HepG2 (cell line): ENCODE measurements around the gene FOXK2. TPM values are rescaled to one million over a fixed set of nuclear protein-coding genes. Genes with fewer than 3 reads are reported as not detected.

Experiments
- ATAC-seq: fragments of 200-7000 bp; cut with Tn5 transposase; 3 replicates; pipeline ENCODE4 v1.9.1; 2020; ENCODE audit warnings: mild to moderate bottlenecking, moderate library complexity
- BruUV-seq: library from RNA; stranded (reverse); fragments of 400-500 nt; replicated peaks from 2 replicates; lab custom pipeline; 2021; lab: Mats Ljungman, UMichigan
- CTCF ChIA-PET: fragments of 300-600 bp; formaldehyde crosslinking; extraction: SDS; loops from one replicate; lab custom pipeline; 2021; ENCODE audit warnings: low total read pairs, inconsistent platforms, low intra/inter-chr PET ratio; lab: Yijun Ruan, JAX
- POLR2A ChIA-PET: fragments of 350-600 bp; sonication (Branson Sonifier 250); formaldehyde crosslinking; loops from one replicate; lab custom pipeline; 2020; ENCODE audit warnings: antibody characterized with exemption, inconsistent platforms; lab: Yijun Ruan, JAX
- DNase-seq: peaks from one replicate; pipeline ENCODE4 v3.0.0-alpha.2; 2015; ENCODE audit warnings: low spot score
- FAIRE-seq: peaks from 3 replicates; lab custom pipeline; 2011; peaks lifted over from hg19 to GRCh38; lab: Jason Lieb, UNC
- H2AFZ ChIP-seq: one replicate; pipeline ENCODE4 v1.6.1; 2011; ENCODE audit warnings: low read length, inconsistent platforms
- H3K27ac ChIP-seq: fragments of 300-600 bp; 3 replicates; pipeline ENCODE4 v1.8.0; 2011; ENCODE audit warnings: mixed run types, mild to moderate bottlenecking, mixed read lengths, low read length, inconsistent platforms; ENCODE audit not compliant: insufficient read depth; ENCODE audit errors: extremely low read length
- H3K27me3 ChIP-seq, 2 experiments: fragments of 200-600 bp in 1 of 2; 2 replicates in 1 of 2; 3 replicates in 1 of 2; pipeline versions ENCODE4 v1.6.0 to v1.8.0; 2011; ENCODE audit warnings: low read length in 2 of 2, mild to moderate bottlenecking in 2 of 2, moderate library complexity in 2 of 2, inconsistent platforms in 1 of 2; ENCODE audit not compliant: insufficient read depth in 2 of 2, control insufficient read depth in 1 of 2
- H3K36me3 ChIP-seq, 2 experiments: fragments of 200-600 bp in 1 of 2; replicated peaks in 1 of 2; 2 replicates in 1 of 2; 3 replicates in 1 of 2; pipeline versions ENCODE4 v1.5.1 to v1.8.0; 2011; ENCODE audit warnings: low read length in 2 of 2, inconsistent platforms in 1 of 2; ENCODE audit not compliant: insufficient read depth in 2 of 2, control insufficient read depth in 1 of 2
- H3K4me1 ChIP-seq: 2 replicates; pipeline ENCODE4 v1.5.1; 2012; ENCODE audit warnings: low read length, inconsistent platforms; ENCODE audit not compliant: insufficient read depth
- H3K4me2 ChIP-seq: 2 replicates; pipeline ENCODE4 v1.6.0; 2011; ENCODE audit warnings: low read depth, low read length, inconsistent platforms
- H3K4me3 ChIP-seq, 3 experiments: fragments of 200-600 bp in 1 of 3; sonication (generic), shearing (Covaris generic) in 1 of 3; replicated peaks in 1 of 3; 2 replicates each; pipeline ENCODE4 v1.5.1; 2011 to 2016; ENCODE audit warnings: low read length in 3 of 3, inconsistent platforms in 2 of 3, low read depth in 2 of 3, mild to moderate bottlenecking in 2 of 3, control low read depth in 1 of 3, mixed read lengths in 1 of 3; ENCODE audit not compliant: insufficient read depth in 1 of 3
- H3K79me2 ChIP-seq: one replicate; pipeline ENCODE4 v1.6.1; 2011; ENCODE audit warnings: low read length, inconsistent platforms; ENCODE audit not compliant: insufficient read depth
- H3K9ac ChIP-seq: 2 replicates; pipeline ENCODE4 v1.6.0; 2011; ENCODE audit warnings: mild to moderate bottlenecking, low read depth, low read length, inconsistent platforms; ENCODE audit not compliant: insufficient read depth
- H3K9me3 ChIP-seq: 2 replicates; pipeline ENCODE4 v1.5.1; 2012; ENCODE audit warnings: mild to moderate bottlenecking, low read length
- H4K20me1 ChIP-seq: 2 replicates; pipeline ENCODE4 v1.6.0; 2011; ENCODE audit warnings: inconsistent platforms, mild to moderate bottlenecking, low read length, moderate library complexity; ENCODE audit not compliant: insufficient read depth
- AGO2 ChIP-seq: fragments of 200-400 bp; formaldehyde crosslinking; optimal IDR thresholded peaks from 2 replicates; pipeline ENCODE3; 2017; ENCODE audit warnings: mild to moderate bottlenecking, low read depth, low read length, moderate library complexity
- ELF3 ChIP-seq: IDR thresholded peaks from 2 replicates; pipeline ENCODE4 v1.6.1; 2016; ENCODE audit warnings: missing genetic modification reagents, missing compliant biosample characterization
- GATAD2A ChIP-seq: IDR thresholded peaks from 2 replicates; pipeline ENCODE4 v1.6.1; 2016
- HDAC6 ChIP-seq: fragments of 200-600 bp; sonication (generic); IDR thresholded peaks from 2 replicates; pipeline ENCODE4 v1.7.0; 2017; ENCODE audit warnings: mild to moderate bottlenecking, antibody characterized with exemption, low read length, low read depth
- KDM6A ChIP-seq: IDR thresholded peaks from 2 replicates; pipeline ENCODE4 v1.6.1; 2016; ENCODE audit warnings: low read depth
- MAFK ChIP-seq, 2 experiments: IDR thresholded peaks in 1 of 2; conservative IDR thresholded peaks in 1 of 2; 2 replicates each; pipeline ENCODE4 v1.6.1; 2011; ENCODE audit warnings: improper control_type of control experiment in 2 of 2, low read length in 2 of 2
- MAZ ChIP-seq, 2 experiments: sonication (generic) in 1 of 2; formaldehyde crosslinking in 1 of 2; IDR thresholded peaks; 2 replicates each; pipeline versions ENCODE4 v1.5.0 to v1.6.1; 2012 to 2020; ENCODE audit warnings: low read depth in 2 of 2, mild to moderate bottlenecking in 2 of 2, borderline replicate concordance in 1 of 2, improper control_type of control experiment in 1 of 2, low read length in 1 of 2, missing genetic modification reagents in 1 of 2, moderate library complexity in 1 of 2
- MED13 ChIP-seq: sonication (generic); formaldehyde crosslinking; IDR thresholded peaks from 2 replicates; pipeline ENCODE4 v1.5.0; 2020; ENCODE audit warnings: missing genetic modification reagents
- MTF2 ChIP-seq: sonication (generic); formaldehyde crosslinking; IDR thresholded peaks from 2 replicates; pipeline ENCODE4 v1.5.0; 2020; ENCODE audit warnings: missing genetic modification reagents, borderline replicate concordance
- NFKBIZ ChIP-seq: IDR thresholded peaks from 2 replicates; pipeline ENCODE4 v1.6.1; 2018; ENCODE audit warnings: missing genetic modification reagents, missing compliant biosample characterization
- PHF20 ChIP-seq: sonication (generic); formaldehyde crosslinking; IDR thresholded peaks from 2 replicates; pipeline ENCODE4 v1.5.0; 2020; ENCODE audit warnings: mild to moderate bottlenecking, missing genetic modification reagents
- RBM22 ChIP-seq: fragments of 200-400 bp; formaldehyde crosslinking; optimal IDR thresholded peaks from 2 replicates; pipeline ENCODE3; 2017; ENCODE audit warnings: mild to moderate bottlenecking, low read length, moderate library complexity
- SALL1 ChIP-seq: sonication (generic); formaldehyde crosslinking; IDR thresholded peaks from 2 replicates; pipeline ENCODE4 v1.8.0; 2022; ENCODE audit warnings: mild to moderate bottlenecking, missing genetic modification reagents
- SATB2 ChIP-seq: sonication (generic); formaldehyde crosslinking; IDR thresholded peaks from 2 replicates; pipeline ENCODE4 v1.5.0; 2020; ENCODE audit warnings: missing genetic modification reagents
- SMAD3 ChIP-seq: sonication (generic); formaldehyde crosslinking; IDR thresholded peaks from 2 replicates; pipeline ENCODE4 v1.4.0; 2020; ENCODE audit warnings: missing genetic modification reagents
- ZBTB38 ChIP-seq: sonication (generic); formaldehyde crosslinking; IDR thresholded peaks from 2 replicates; pipeline ENCODE4 v1.5.1; 2020; ENCODE audit warnings: mild to moderate bottlenecking, missing genetic modification reagents
- ZNF326 ChIP-seq: sonication (generic); formaldehyde crosslinking; IDR thresholded peaks from 2 replicates; pipeline ENCODE4 v1.4.0; 2020; ENCODE audit warnings: missing genetic modification reagents, borderline replicate concordance
- ZNF333 ChIP-seq: sonication (generic); formaldehyde crosslinking; IDR thresholded peaks from 2 replicates; pipeline ENCODE4 v1.4.0; 2020; ENCODE audit warnings: mild to moderate bottlenecking, missing genetic modification reagents, borderline replicate concordance
- ZNF556 ChIP-seq: sonication (generic); formaldehyde crosslinking; IDR thresholded peaks from 2 replicates; pipeline ENCODE4 v1.4.0; 2020; ENCODE audit warnings: mild to moderate bottlenecking, missing genetic modification reagents, borderline replicate concordance
- ZNF598 ChIP-seq: sonication (generic); formaldehyde crosslinking; IDR thresholded peaks from 2 replicates; pipeline ENCODE4 v1.5.1; 2020; ENCODE audit warnings: mild to moderate bottlenecking, missing genetic modification reagents, borderline replicate concordance
- ZNF772 ChIP-seq: sonication (generic); formaldehyde crosslinking; IDR thresholded peaks from 2 replicates; pipeline ENCODE4 v1.5.0; 2020; ENCODE audit warnings: mild to moderate bottlenecking, missing genetic modification reagents
- ZNF782 ChIP-seq: sonication (generic); formaldehyde crosslinking; IDR thresholded peaks from 2 replicates; pipeline ENCODE4 v1.4.0; 2020; ENCODE audit warnings: missing genetic modification reagents, mild to moderate bottlenecking, borderline replicate concordance
- WGBS: methylation state at CpG from one replicate; pipeline ENCODE4 v1.1.6; 2017; ENCODE audit warnings: low lambda C conversion rate; 5-methylcytosine and 5-hydroxymethylcytosine counted together
- in situ Hi-C: cut with HindIII; loops from 2 replicates; pipeline ENCODE4 v1.10.0; 2017; ENCODE audit warnings: low pct_unique_long_range_greater_than_20kb; ENCODE audit not compliant: extremely low pct_ligation_motif_present
- intact Hi-C: fragments of 100-400 bp; cut with micrococcal nuclease; formaldehyde crosslinking; loops from one replicate; pipeline ENCODE4 v1.10.0; 2022; ENCODE audit not compliant: unreplicated experiment
- polyA plus RNA-seq, 8 experiments: library from polyadenylated mRNA; depleted of rRNA in 3 of 8; stranded (reverse) in 7 of 8; unstranded in 1 of 8; fragments of >200 nt; fragmentation: Illumina TruSeq in 4 of 8; extraction: Trizol in 4 of 8; gene quantifications; 2 replicates each; pipeline versions ENCODE4 v1.2.1 to v1.2.3, GENCODE V29; 2011 to 2016; ENCODE audit warnings: low read depth in 4 of 8, missing spikeins in 1 of 8, mixed read lengths in 1 of 8; ENCODE audit not compliant: insufficient read depth in 1 of 8
- total RNA-seq, 5 experiments: library from RNA; depleted of rRNA; stranded (reverse); fragments of >200 nt; fragmentation: Illumina TruSeq; extraction: Trizol; gene quantifications; 2 replicates each; pipeline ENCODE4 v1.2.3, GENCODE V29; 2016; ENCODE audit warnings: low read depth in 1 of 5
- TF ChIP-seq, protein P1 (sequence below): sonication (generic); formaldehyde crosslinking; IDR thresholded peaks from 2 replicates; pipeline ENCODE4 v1.5.1; 2020; ENCODE audit warnings: mild to moderate bottlenecking, missing genetic modification reagents, moderate library complexity

The FOXK2 gene
- total and polyA plus RNA-seq, 2 of the 13 experiments (the other 11 are each of a cell fraction or from before 2014, with no cell fraction given): 67.1 to 67.2 TPM

DNA sequence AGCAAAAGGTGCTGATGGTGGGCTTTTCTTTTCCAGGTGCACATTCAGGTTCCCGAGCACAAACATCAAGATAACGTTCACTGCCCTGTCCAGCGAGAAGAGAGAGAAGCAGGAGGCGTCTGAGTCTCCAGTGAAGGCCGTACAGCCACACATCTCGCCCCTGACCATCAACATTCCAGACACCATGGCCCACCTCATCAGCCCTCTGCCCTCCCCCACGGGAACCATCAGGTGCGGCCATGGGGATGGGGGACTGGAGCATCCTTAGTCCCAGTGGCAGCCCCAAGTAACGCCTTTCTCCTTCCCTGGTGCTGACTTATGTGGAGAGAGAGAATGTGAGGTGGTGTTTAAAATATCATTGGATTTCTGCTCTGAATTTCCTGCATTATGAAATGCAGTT lies 43.8 kb downstream of the FOXK2 start:
- no peak for ATAC-seq

More for the DNA sequence above, 43.8 kb downstream of the FOXK2 start:
- Histone ChIP-seq H3K79me2 (peaks cover 89% of the 10 kb centered on the region), H2AFZ (no peak overlapping the region), H3K9me3 (no peaks in the 10 kb centered on the region), H3K27ac (peak overlapping the region; percentile 75), H3K4me1 (peaks cover 100% of the 10 kb centered on the region), H3K36me3 (peaks cover 10 to 33% of the 10 kb centered on the region in 2 experiments), H3K4me2 (no peak overlapping the region), H3K9ac (no peak overlapping the region; the same call in 1 of the 2 replicates), H3K27me3 (no peaks in the 10 kb centered on the region), H3K4me3 (no peak overlapping the region), H4K20me1 (peaks cover 46% of the 10 kb centered on the region)
- intact Hi-C loops: no loop called here
- 82% methylated on average over 9 of the region's 9 CpGs for WGBS
- no peak for FAIRE-seq
- BruUV-seq: no TSS peak
- DNase-seq: no peak
- TF ChIP-seq MAFK (conservative IDR thresholded peaks at IDR 0.05 in 1 of 2, IDR thresholded peaks at IDR 0.05 in 1 of 2; ENCODE audit: low read length in 2 of 2) (0 out of 4 replicates have a peak, but pooled peaks have one; percentile 13 to 16), ZNF772 (CRISPR knock-in tag) (no peak), NFKBIZ (0 out of 2 replicates have a peak, but pooled peaks have one; percentile 5), KDM6A (CRISPR knock-in tag) (no peak), HDAC6 (no peak), SATB2 (CRISPR knock-in tag) (no peak), ZNF556 (CRISPR knock-in tag) (no peak), MED13 (CRISPR knock-in tag) (no peak), ELF3 (CRISPR knock-in tag) (no peak), ZBTB38 (CRISPR knock-in tag) (peak; percentile 72; the same call in 1 of the 2 replicates), PHF20 (CRISPR knock-in tag) (no peak), ZNF333 (no peak), GATAD2A (CRISPR knock-in tag) (0 out of 2 replicates have a peak, but pooled peaks have one; percentile 4), SMAD3 (CRISPR knock-in tag) (no peak), RBM22 (peak; percentile 88), MAZ (IDR thresholded peaks at IDR 0.05; ENCODE audit: borderline replicate concordance, low read depth, low read length) (no peak), MAZ (CRISPR knock-in tag; IDR thresholded peaks at IDR 0.05; ENCODE audit: low read depth) (no peak), MTF2 (CRISPR knock-in tag) (no peak), ZNF326 (CRISPR knock-in tag) (no peak), SALL1 (CRISPR knock-in tag) (0 out of 2 replicates have a peak, but pooled peaks have one; percentile 12), ZNF782 (CRISPR knock-in tag) (0 out of 2 replicates have a peak, but pooled peaks have one; percentile 6), AGO2 (peak; percentile 22), ZNF598 (no peak)
- TF ChIP-seq, protein P1, sequence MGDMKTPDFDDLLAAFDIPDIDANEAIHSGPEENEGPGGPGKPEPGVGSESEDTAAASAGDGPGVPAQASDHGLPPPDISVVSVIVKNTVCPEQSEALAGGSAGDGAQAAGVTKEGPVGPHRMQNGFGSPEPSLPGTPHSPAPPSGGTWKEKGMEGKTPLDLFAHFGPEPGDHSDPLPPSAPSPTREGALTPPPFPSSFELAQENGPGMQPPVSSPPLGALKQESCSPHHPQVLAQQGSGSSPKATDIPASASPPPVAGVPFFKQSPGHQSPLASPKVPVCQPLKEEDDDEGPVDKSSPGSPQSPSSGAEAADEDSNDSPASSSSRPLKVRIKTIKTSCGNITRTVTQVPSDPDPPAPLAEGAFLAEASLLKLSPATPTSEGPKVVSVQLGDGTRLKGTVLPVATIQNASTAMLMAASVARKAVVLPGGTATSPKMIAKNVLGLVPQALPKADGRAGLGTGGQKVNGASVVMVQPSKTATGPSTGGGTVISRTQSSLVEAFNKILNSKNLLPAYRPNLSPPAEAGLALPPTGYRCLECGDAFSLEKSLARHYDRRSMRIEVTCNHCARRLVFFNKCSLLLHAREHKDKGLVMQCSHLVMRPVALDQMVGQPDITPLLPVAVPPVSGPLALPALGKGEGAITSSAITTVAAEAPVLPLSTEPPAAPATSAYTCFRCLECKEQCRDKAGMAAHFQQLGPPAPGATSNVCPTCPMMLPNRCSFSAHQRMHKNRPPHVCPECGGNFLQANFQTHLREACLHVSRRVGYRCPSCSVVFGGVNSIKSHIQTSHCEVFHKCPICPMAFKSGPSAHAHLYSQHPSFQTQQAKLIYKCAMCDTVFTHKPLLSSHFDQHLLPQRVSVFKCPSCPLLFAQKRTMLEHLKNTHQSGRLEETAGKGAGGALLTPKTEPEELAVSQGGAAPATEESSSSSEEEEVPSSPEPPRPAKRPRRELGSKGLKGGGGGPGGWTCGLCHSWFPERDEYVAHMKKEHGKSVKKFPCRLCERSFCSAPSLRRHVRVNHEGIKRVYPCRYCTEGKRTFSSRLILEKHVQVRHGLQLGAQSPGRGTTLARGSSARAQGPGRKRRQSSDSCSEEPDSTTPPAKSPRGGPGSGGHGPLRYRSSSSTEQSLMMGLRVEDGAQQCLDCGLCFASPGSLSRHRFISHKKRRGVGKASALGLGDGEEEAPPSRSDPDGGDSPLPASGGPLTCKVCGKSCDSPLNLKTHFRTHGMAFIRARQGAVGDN: peak; percentile 38; the same call in 1 of the 2 replicates
- ChIA-PET CTCF (no interaction called here), POLR2A (no interaction called here)
- in situ Hi-C loops: no loop called here
